Calu3 (cell line): Measurements from ENCODE around the gene P2RX1. TPM values are rescaled to one million over a fixed set of nuclear protein-coding genes. Genes with fewer than 3 reads are reported as not detected.

Source experiments
- BruUV-seq: library from RNA; stranded (reverse); fragments of 400-500 nt; replicated peaks from 2 replicates; lab custom pipeline; 2021; lab: Mats Ljungman, UMichigan
- CTCF ChIA-PET: fragments of 300-600 bp; sonication (Branson Sonifier 250); formaldehyde crosslinking; loops from one replicate; lab custom pipeline; 2022; ENCODE audit warnings: antibody characterized with exemption; lab: Charles Lee
- DNase-seq: peaks from one replicate; pipeline ENCODE4 v3.0.0; 2022
- H3K27ac Mint-ChIP-seq: one replicate; pipeline ENCODE4 v1.8.0; 2022; ENCODE audit warnings: mixed read lengths; ENCODE audit not compliant: unreplicated experiment
- H3K27me3 Mint-ChIP-seq: one replicate; pipeline ENCODE4 v1.8.0; 2022; ENCODE audit warnings: mixed read lengths; ENCODE audit not compliant: unreplicated experiment
- H3K36me3 Mint-ChIP-seq: one replicate; pipeline ENCODE4 v1.8.0; 2022; ENCODE audit warnings: mild to moderate bottlenecking, moderate library complexity, mixed read lengths; ENCODE audit not compliant: insufficient read depth, unreplicated experiment
- H3K4me1 Mint-ChIP-seq: one replicate; pipeline ENCODE4 v1.8.0; 2022; ENCODE audit warnings: mild to moderate bottlenecking, low read depth, mixed read lengths; ENCODE audit not compliant: unreplicated experiment
- H3K4me3 Mint-ChIP-seq: one replicate; pipeline ENCODE4 v1.8.0; 2022; ENCODE audit warnings: mild to moderate bottlenecking, low read depth, moderate library complexity, mixed read lengths; ENCODE audit not compliant: unreplicated experiment
- H3K9me3 Mint-ChIP-seq: one replicate; pipeline ENCODE4 v1.8.0; 2022; ENCODE audit warnings: low read depth, mixed read lengths; ENCODE audit not compliant: unreplicated experiment
- intact Hi-C: fragments of 100-400 bp; cut with micrococcal nuclease; formaldehyde crosslinking; loops from one replicate; pipeline ENCODE4 v1.10.0; 2022; ENCODE audit not compliant: unreplicated experiment
- total RNA-seq: library from RNA; stranded (reverse); gene quantifications from 2 replicates; pipeline ENCODE4 v1.2.3, GENCODE V29; 2022
- TF ChIP-seq, protein P1 (sequence below): fragments of 200-600 bp; IDR thresholded peaks from one replicate; pipeline ENCODE4 v1.8.0; 2022; ENCODE audit warnings: antibody characterized with exemption; ENCODE audit not compliant: unreplicated experiment

Gene P2RX1
- total RNA-seq, 1 experiment from 2014 or later: not detected

DNA sequence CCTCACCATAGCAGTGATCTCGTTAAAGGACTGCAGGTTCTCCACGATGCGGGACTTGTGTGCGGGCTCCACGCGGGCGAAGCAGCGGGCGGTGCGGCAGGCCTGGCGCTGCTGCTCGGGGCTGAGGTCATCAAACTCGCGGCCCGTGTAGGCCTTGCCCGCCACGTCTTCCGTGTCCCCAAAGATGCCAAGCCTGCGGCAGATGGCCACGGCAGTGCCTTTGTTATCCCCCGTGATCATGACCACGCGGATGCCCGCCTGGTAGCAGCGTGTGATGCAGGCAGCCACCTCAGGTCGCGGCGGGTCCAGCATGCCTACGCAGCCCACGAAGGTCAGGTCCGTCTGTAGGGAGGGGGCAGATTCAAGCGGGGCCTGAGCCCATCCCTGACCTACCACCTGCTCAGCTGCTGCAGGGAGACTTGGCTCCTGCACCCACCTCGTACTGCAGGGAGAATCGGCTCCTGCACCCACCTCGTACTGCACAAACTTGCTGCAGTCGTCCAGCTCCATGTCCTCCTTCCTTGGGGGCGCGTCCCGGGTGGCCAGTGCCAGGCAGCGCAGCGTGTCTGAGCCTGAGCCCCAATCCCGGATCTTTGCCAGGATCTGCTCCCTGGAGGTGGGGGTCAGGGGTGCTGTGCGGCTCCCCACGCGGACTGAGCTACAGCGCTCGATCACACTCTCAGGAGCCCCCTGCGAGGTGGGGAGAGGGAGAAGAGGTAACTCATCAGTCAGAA is 24.9 kb upstream of the P2RX1 start:
- intact Hi-C loops: no loop called here
- DNase-seq: no peak
- no peaks in the 10 kb centered on the region for H3K4me1 Mint-ChIP-seq
- H3K27me3 Mint-ChIP-seq: no peaks in the 10 kb centered on the region
- H3K27ac Mint-ChIP-seq: no peak overlapping the region
- TF ChIP-seq, protein P1, sequence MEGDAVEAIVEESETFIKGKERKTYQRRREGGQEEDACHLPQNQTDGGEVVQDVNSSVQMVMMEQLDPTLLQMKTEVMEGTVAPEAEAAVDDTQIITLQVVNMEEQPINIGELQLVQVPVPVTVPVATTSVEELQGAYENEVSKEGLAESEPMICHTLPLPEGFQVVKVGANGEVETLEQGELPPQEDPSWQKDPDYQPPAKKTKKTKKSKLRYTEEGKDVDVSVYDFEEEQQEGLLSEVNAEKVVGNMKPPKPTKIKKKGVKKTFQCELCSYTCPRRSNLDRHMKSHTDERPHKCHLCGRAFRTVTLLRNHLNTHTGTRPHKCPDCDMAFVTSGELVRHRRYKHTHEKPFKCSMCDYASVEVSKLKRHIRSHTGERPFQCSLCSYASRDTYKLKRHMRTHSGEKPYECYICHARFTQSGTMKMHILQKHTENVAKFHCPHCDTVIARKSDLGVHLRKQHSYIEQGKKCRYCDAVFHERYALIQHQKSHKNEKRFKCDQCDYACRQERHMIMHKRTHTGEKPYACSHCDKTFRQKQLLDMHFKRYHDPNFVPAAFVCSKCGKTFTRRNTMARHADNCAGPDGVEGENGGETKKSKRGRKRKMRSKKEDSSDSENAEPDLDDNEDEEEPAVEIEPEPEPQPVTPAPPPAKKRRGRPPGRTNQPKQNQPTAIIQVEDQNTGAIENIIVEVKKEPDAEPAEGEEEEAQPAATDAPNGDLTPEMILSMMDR: no peak
- no peak overlapping the region for H3K4me3 Mint-ChIP-seq
- no peaks in the 10 kb centered on the region for H3K9me3 Mint-ChIP-seq
- CTCF ChIA-PET: no interaction called here
- no TSS peak for BruUV-seq
- H3K36me3 Mint-ChIP-seq: no peaks in the 10 kb centered on the region

DNA sequence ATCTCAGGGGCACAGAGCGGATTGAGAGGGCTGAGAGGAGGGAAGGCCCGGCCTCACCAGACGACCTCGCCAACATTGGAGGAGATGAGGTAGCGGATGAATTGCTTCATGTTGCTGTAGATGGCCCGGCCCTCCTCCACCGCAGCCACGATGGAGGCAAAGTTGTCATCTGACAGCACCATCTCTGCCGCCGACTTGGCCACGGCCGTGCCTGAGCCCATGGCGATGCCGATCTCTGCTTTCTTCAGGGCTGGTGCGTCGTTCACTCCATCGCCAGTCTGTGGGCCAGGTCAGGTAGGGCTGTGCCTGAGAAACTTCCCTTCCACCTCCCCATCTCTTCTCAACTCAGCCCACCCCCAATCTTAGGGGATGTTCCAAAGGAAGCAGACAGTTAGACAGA is 21.1 kb upstream of the P2RX1 start:
- CTCF ChIA-PET: no interaction called here
- Mint-ChIP-seq H3K4me3 (no peak overlapping the region), H3K36me3 (no peaks in the 10 kb centered on the region), H3K27ac (no peak overlapping the region), H3K27me3 (no peaks in the 10 kb centered on the region), H3K9me3 (no peaks in the 10 kb centered on the region), H3K4me1 (no peaks in the 10 kb centered on the region)
- BruUV-seq: no TSS peak
- intact Hi-C loops: no loop called here
- TF ChIP-seq, protein P1: no peak
- DNase-seq: no peak

DNA sequence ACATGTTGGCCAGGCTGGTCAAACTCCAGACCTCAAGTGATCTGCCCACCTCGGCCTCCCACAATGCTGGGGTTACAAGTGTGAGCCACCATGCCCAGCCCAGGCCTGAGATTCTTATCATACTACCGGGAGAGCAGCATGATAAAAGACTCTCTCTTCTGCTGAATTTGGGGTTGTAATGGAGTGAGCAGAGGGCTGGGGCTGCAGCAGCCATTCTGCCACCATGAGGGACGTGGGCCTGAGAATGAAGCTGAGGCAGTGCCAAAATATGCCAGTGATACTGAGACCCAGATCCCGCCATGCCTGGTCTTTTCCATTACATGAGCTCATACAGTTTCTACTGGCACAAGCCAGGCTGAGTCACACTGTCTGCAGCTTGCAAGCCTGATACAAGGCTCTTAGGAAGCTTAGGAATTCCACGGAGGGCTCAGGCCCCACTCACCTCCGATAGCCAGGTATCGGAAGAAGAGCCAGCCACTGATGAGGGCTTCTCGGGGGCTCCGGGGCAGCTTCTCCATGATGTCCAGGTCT is 19.6 kb upstream of the P2RX1 start:
- BruUV-seq: no TSS peak
- Mint-ChIP-seq H3K4me1 (no peaks in the 10 kb centered on the region), H3K9me3 (no peaks in the 10 kb centered on the region), H3K27me3 (no peaks in the 10 kb centered on the region), H3K4me3 (no peak overlapping the region), H3K27ac (no peak overlapping the region), H3K36me3 (no peaks in the 10 kb centered on the region)
- intact Hi-C loops: loop anchor here (2.0 kb wide), 1 partner anchor 69 kb away; no protein-coding TSS in a partner anchor
- TF ChIP-seq, protein P1: no peak
- CTCF ChIA-PET: interaction anchor here (0.5 kb wide), 1 partner anchor 8 kb away, joined by 4 read pairs; no protein-coding TSS in a partner anchor
- no peak for DNase-seq

DNA sequence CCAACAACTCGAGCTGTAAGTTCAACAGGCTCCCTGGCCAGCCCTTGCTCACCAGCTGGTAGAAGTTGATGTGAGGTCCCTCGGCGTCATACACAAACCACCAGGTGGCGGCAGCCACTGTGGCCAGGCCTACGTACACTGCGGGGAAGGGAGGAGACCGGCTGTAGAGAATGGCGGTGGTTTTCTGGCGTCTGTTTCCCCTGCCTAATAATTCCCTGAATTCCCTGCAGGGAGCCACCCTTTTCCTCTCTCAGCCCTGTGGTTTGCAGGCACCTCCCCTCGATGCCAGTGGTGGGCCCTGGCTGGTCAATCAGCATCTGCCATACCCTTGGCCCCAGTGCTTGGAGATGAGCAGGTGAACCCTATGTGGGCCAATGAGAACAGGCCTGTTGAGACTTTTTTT is 18.9 kb upstream of the P2RX1 start:
- H3K4me3 Mint-ChIP-seq: no peak overlapping the region
- no peaks in the 10 kb centered on the region for H3K27me3 Mint-ChIP-seq
- CTCF ChIA-PET: interaction anchor here (0.6 to 1.0 kb wide), 3 partner anchors 13 to 77 kb away, joined by 3 to 4 read pairs (median 4); no protein-coding TSS in a partner anchor
- H3K27ac Mint-ChIP-seq: no peak overlapping the region
- intact Hi-C loops: loop anchor here (2.0 kb wide), 1 partner anchor 70 kb away; no protein-coding TSS in a partner anchor
- H3K36me3 Mint-ChIP-seq: no peaks in the 10 kb centered on the region
- H3K9me3 Mint-ChIP-seq: no peaks in the 10 kb centered on the region
- TF ChIP-seq, protein P1: peak; percentile 48
- DNase-seq: peak; percentile 73
- no peaks in the 10 kb centered on the region for H3K4me1 Mint-ChIP-seq
- BruUV-seq: no TSS peak
